ENCODE results near the gene CCNQ.
"Not testable (repeated sequence)": the region's sequence is repeated elsewhere in the genome, so short reads cannot be mapped to it uniquely, and the experiment has no call there.

The CCNQ gene

DNA sequence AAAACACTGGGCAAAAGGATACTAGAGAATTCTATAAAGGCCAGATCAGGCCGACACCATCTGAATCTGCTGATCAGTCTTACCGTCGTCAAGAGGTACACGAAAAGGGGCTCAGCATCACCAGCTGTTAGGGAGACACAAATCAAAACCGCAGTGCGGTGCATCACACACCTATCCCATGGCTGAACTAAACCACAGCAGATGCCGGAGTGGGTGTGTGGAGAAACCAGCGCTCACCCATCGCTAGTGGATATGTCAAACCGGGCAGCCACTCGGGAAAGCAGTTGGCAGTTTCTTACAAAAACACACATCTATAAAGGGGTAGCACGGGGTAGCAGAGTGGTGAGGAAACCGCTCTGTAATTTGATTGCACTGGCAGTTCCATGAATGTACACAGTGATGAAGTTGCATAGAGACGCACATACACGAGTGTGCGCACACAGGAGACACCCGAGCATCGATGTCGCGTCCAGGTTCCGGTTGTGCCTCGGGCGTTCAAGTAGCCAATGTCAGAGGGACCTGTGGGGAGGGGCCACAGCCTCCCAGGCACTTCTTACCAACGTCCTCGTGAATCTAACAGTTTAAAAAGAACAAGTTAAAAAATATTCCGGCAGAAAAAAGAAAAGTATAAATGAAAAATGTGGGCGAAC is 23.1 kb upstream of the CCNQ start:
- no peak for DNase-seq

GRCh38 chrX:153620576-153620975 is 21.6 kb upstream of the CCNQ start:
- no peak for DNase-seq

DNA sequence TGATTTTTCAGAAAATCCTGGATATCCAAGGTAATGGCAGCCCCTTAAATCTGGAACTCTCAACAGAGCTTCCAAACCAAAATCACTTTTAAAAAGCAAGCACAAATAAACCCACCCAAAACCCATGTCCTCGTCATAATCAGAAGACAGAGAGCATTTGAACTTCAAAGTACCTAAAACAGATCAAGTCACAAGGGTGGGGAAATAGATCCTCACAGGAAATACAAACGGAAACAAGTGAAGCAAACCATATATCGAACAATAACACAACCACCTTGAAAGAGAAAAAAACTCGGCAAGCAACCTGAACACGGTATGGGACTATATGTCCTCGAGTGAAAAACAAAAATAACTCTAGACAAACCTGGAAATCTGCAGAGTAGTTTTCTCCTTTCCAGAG is 15.9 kb upstream of the CCNQ start:
- DNase-seq = no peak

GRCh38 chrX:153612413-153612812 is 13.5 kb upstream of the CCNQ start:
- DNase-seq = no peak

DNA sequence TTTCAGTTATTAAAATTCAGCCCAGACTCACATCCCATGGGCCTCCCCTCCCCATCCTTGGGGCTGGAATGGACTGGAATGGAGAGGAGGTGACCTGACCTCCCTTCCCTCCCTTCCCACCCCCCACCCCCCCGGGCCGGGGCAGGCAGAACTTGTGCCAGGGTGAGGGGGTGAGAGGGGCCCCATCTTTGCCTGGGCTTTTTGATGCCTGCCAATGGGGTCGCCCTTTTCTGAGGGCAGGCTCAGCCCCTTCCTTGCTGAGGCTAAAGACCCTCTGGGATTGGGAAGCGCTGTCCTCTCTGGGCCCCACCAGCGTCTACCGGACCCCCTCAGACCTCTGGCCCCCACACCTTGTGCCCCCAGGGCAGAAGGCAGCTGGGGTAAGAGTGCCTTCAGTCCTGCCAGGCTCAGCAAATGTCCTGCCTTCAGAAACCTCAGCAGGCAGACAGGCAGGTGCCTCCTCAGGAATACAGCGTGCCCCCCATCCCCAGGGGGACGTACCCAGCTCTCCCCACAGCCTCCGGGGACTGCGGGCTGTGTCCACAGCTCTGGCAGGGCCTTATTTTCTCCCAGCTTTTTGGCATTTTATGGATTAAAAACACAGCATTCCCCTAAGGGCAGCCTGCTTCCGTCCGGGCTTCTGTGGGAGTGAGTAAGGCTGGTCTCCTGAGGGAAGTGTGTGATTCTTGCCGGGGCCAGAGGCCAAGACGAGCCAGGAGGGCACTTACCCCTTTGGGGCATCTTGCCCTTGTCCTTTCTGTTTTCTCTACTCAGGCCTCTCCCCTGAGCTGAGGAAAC is 12.6 kb upstream of the CCNQ start:
- DNase-seq = no peak

- DNase-seq = no peak
Measured at GRCh38 chrX:153610836-153611213, 11.9 kb upstream of the CCNQ start.

- DNase-seq = peak; percentile 29 to 83
Measured at GRCh38 chrX:153609917-153610835, 11.2 kb upstream of the CCNQ start.

- DNase-seq = no peak
Measured at GRCh38 chrX:153608806-153609205, 9.9 kb upstream of the CCNQ start.

GRCh38 chrX:153608376-153608775 is 9.4 kb upstream of the CCNQ start:
- DNase-seq = no peak

GRCh38 chrX:153606503-153606902 is 7.6 kb upstream of the CCNQ start:
- DNase-seq = no peak

DNA sequence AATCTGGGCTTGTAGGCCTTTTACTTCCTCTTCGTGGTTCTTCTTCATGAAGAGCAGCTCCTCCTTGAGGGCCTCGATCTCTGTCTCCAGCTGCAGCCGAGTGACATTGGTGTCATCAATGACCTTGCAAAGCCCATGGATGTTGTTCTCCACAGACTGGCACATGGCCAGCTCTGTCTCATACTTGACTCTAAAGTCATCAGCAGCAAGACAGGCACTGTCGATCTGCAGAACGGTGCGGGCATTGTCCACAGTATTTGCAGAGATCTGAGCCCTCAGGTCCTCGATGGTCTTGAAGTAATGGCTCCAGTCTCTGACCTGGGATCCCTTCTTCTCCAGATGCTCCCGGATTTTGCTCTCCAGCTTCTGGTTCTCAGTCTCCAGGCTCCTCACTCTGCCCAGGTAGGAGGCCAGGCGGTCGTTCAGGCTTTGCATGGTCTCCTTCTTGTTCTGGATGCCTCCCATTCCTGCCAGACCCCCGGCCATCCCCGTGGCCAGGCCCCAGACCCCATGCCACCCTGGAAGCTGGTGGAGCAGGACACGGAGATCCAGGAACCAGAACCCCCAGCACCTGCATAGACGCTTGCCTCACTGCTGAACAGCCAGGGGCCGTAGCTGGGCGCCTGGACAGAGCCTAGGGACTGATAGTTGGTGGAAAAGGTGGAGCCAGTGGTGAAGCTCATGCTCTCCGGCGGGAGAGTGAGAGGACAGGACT is 5.9 kb upstream of the CCNQ start:
- not testable (repeated sequence) for DNase-seq

DNA sequence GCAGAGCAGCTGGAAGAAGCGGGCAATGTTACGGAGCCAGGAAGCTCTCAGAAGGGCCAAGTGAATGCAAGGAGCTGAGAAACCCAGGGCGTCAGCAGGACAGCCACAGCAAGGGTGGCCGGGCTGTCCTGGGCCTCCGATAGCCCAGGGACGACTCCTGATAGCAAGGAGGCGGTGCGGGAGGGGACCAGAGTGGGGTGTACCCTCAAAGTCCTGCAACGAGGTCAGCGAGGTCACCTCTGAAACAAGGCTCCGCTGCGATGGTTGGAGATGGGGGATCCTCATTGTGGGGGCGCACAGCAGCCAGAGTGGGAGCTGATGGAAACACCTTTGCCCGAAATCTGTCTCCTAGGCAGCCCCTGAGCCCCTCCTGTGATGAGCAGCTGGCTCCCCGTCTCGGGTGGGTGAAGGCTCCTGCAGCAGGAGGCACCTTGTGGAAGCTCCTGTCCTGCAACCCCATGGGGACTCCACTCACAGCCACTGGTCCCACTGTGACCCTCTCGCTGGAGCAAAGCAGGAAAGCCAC is 4.3 kb upstream of the CCNQ start:
- no peak for DNase-seq

GRCh38 chrX:153602601-153603000 is 3.7 kb upstream of the CCNQ start:
- no peak for DNase-seq

- DNase-seq = no peak
Measured at GRCh38 chrX:153601511-153602110, 2.7 kb upstream of the CCNQ start.

DNA sequence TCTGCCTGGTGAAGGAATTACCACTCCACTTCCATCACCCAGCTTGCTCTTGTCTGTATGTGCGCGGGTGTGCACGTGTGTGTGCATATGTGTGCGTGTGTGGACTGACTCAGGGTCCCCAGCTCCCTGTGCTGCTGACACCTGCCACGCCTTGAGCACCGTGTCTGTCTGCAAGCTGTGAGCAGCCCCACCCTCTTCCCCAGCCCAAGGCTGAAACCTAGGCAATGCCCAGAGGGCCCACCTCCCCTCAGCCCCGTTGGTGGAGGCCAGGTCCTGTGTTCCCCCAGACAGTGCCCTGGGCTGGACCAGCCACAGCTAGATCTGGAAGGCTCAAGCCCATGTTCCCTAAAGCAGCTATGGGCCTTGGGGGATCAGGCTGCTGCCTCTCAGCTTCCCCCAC is 2.0 kb upstream of the CCNQ start:
- DNase-seq = no peak

- DNase-seq = no peak
Measured at GRCh38 chrX:153600032-153600373, 1.1 kb upstream of the CCNQ start.

- peak; percentile 29 to 90 for DNase-seq
Measured at GRCh38 chrX:153599192-153600031, 473 bp upstream of the CCNQ start.

DNA sequence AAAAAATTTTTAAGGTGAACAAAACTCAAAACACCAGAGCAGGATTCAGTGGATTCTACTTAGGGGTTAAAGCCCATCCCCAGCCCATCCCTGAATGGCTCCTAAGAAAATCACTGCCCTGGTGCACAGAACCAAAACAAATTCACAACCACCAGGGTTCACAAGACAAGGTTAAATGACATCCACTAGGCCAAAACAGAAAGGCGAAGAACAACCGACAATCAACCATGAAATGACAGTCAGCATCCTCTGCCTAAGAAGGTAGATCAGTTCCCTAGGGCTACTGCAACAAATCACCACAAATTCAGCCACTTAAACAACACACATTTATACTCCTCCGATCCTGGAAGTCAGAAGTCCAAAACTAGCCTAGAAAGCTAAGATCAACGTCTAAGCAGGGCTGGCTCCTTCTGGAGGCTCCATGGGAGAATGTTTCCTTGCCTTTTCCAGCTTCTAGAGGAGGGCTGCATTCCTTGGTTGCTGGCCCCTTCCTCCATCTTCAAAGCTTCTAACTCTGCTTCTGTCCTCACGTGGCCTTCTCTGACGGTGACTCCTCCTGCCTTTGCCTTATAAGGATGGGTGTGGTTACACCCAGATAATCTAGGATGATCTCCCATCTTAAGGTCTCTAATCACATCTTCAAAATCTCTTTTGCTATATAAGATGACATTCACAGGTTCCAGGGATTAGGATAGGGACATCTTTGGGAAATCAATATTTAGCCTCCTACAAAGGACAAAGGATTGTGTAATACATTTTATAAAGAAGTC is 1.8 kb downstream of the CCNQ start:
- DNase-seq = no peak

DNA sequence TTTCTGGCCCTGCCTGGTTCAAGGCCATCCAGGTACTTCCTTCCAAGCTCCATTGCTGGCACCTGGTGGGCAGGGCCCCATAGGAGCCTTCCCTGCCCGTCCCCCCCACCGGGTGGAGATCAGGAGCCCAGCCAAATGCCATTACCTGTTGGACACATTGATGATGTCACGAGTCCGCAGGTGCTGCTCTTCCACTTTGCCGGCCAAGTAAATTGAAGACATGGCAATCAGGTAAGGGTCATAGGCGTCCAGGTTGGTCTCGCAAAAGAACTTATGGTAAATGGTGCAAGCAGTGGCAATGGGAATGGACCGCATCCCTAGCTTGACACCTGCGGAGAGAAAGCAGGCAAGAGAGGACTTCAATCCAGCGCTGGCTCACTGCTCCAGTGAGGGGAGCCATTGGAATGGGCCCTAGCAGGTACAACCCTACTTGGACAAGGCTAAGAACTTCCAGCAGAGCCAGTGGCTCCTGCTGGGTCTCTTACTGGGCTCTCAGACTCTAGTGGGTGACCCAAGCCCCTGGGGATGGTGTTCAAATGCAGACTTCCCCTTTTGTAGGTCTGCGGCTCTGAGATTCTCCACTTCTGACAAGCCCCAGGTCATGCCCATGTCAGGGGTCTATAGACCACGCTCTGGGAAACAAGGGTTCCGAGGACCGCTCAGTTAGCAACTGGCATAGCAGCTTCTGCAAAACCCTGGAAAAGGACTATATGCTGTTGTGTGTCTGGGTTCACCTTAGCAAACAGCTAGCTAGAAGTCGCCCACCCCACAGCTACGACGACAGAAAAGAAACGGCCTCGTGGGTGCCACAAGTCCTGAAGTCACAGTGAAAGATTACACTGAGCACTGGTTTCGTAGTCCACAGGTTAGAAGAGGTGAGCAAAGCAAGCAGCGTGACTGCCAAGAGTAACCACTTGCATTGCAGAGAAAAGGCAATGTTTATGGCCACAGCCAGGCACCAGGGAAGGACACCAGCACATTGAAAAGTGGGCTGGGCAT is 2.8 kb downstream of the CCNQ start:
- DNase-seq = no peak
